GM18951 (cell line): Measurements from ENCODE around the gene OR10A4.

Experiments used
- POLR2A ChIP-seq: IDR thresholded peaks from 4 replicates; pipeline ENCODE4 v1.6.1; 2011; ENCODE audit warnings: mild to moderate bottlenecking; ENCODE audit not compliant: insufficient read length, insufficient read depth; ENCODE audit errors: extremely low read depth
- in situ Hi-C: fragments of 300-500 bp; cut with MboI; formaldehyde crosslinking; loops from one replicate; pipeline ENCODE4 v1.12.0; 2022; ENCODE audit warnings: low sequenced_read_pairs, mixed read lengths, inconsistent platforms; ENCODE audit not compliant: unreplicated experiment

The OR10A4 gene

DNA sequence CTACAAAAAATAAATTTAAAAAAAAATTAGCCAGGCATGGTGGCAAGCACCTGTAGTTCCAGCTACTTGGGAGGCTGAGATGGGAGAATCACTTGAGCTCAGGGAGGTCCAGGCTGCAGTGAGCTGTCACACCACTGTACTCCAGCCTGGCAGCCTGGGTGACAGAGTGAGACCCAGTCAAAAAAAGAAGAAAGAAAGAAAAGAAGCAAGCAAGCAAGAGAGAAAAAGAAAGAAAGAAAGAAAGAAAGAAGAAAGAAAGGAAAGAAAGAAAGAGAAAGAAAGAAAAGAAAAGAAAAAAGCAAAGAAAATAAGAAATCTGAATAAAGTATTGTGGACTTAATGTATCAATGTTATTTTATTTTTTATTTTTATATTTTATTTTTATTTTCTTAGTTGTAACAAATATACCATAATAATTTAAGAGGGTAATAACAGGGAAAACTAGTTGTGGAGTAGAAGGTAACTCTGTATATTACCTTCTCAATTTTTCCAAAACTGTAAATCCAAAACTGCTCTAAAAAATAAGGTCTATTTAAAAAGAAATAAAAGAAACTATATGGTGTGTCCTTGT is 48.7 kb downstream of the OR10A4 start:
- TF ChIP-seq POLR2A: no peak
- in situ Hi-C loops: no loop called here

DNA sequence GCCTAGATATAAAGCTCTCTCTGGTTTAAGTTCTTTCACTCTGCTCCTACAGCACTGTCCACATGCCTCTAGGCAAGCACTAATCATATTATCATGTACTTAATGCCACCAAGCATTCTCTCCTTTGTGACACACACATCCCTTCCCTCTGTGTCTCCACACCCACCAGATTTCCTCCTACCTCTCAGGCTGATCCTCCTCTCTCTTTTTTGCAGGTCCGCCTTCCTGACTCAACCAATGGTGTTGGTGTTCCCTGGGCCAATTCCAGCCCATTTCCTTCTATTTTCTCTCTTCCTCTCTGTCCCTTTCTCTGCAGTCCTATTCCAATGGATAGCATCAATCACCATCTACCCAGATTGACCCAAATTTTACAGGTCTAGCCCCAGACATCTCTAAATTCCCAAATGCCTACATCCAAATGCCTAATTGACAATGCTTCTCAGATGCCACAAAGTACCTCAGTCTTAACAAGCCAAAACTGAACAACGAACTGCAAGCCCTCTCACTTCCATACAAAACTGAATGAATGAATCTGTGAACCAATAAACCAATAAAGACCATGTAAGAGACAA is 49.3 kb downstream of the OR10A4 start:
- in situ Hi-C loops: no loop called here
- TF ChIP-seq POLR2A: no peak

DNA sequence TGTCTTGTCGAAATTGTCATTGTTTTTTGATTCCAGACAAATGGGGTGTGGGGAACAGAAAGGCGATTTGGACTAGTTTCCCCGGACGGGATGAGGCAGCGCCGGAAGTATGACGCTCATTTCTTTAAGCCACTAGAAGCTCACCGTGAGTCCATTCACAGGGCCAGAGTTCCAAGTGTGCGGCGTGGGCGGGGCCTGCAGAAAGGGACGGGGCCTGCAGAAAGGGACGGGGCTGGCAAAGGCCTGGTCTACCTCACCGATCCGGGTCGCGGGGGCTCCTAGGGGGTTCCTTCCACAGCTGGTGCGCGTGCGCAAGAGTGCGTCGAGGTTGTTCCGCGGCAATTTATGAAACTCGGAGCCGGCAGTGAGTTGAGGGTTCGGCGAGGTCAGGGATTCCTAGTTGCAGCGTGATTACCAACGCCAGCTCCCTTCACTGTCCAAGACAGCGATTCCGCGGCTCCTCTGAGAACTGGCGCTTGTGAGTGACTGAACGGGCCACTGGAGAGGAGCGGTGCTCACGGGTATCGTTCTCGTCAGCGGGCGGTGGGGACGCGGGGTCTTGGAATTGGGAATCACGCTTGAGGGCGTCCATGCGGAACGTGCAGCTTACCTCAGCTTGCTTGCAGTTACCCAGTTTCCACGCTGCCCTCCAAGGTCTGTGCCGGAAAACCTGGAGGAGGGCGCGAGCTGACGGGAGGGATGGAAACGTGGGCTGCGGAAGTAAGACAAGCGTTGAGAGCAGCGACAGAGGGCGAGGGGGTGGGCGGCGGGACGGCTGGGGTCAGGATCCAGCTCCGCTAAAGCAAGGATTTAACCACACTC is 50.0 kb downstream of the OR10A4 start, which contains the start of gene ZNF215:
Gene ZNF215 (plus strand): TSS at position 219 of the 822 bp plus-strand sequence. CDS start 5,847 bp downstream, outside the sequence.
- TF ChIP-seq POLR2A: peak; percentile 61
- in situ Hi-C loops: no loop called here

DNA sequence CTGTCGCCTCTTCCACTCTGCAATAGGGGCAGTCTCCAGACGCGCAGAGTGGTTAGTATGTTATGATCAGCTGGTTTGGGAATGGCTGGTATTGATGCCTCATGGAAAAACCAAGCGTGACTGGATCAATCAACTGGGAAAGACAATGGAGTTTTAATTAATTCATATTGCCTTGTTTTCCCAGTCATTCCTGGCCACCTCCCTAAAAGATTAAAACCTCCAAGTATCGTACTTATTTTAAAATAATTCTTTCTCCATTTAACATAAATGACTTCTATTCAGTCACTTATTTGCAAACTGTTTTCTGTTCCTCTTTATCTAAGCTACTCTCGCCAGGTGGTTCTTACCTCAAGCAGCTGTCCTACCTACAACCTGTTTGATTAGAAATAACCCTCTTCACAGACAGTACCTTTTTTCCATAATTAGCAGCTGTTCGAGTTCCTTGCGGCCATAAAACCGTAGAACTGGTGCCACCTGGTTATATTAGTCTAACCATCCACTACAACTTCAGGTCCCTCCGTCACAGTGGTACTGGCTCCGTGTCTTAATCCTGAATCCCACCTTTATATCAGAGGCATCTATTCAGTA is 50.7 kb downstream of the OR10A4 start:
- in situ Hi-C loops: no loop called here
- TF ChIP-seq POLR2A: no peak
